ENCODE data around the gene DUSP5. TPM values are rescaled to one million over a fixed set of nuclear protein-coding genes. Genes with fewer than 3 reads are reported as not detected.

Gene DUSP5
- polyA plus RNA-seq, 3 donors: 10.8 to 13.9 (median 11.7) TPM

- DNase-seq (ENCODE audit: extremely low read depth in 1 of 11, low read depth in 9 of 11, low spot score in 4 of 11): no peak
These were observed 26.1 kb upstream of the DUSP5 start for GRCh38 chr10:110471566-110472139.

GRCh38 chr10:110474017-110474416 is 23.7 kb upstream of the DUSP5 start:
- DNase-seq (ENCODE audit: extremely low read depth in 1 of 11, low read depth in 9 of 11, low spot score in 4 of 11): no peak

GRCh38 chr10:110474826-110475225 is 22.9 kb upstream of the DUSP5 start:
- DNase-seq (ENCODE audit: extremely low read depth in 1 of 11, low read depth in 9 of 11, low spot score in 4 of 11): no peak

GRCh38 chr10:110475722-110476515 is 21.8 kb upstream of the DUSP5 start:
- DNase-seq (ENCODE audit: extremely low read depth in 1 of 11, low read depth in 9 of 11, low spot score in 4 of 11): no peak

GRCh38 chr10:110479710-110480109 is 18.0 kb upstream of the DUSP5 start:
- no peak for DNase-seq (ENCODE audit: extremely low read depth in 1 of 11, low read depth in 9 of 11, low spot score in 4 of 11)

- DNase-seq (ENCODE audit: extremely low read depth in 1 of 11, low read depth in 9 of 11, low spot score in 4 of 11): no peak
These were observed 17.3 kb upstream of the DUSP5 start for GRCh38 chr10:110480387-110480786.

GRCh38 chr10:110481919-110482318 is 15.8 kb upstream of the DUSP5 start:
- no peak for DNase-seq (ENCODE audit: extremely low read depth in 1 of 11, low read depth in 9 of 11, low spot score in 4 of 11)

- DNase-seq (ENCODE audit: extremely low read depth in 1 of 11, low read depth in 9 of 11, low spot score in 4 of 11): no peak
These were observed 14.1 kb upstream of the DUSP5 start for GRCh38 chr10:110483633-110484032.

- DNase-seq (ENCODE audit: extremely low read depth in 1 of 11, low read depth in 9 of 11, low spot score in 4 of 11): no peak
These were observed 12.2 kb upstream of the DUSP5 start for GRCh38 chr10:110485541-110485940.

- DNase-seq (ENCODE audit: extremely low read depth in 1 of 11, low read depth in 9 of 11, low spot score in 4 of 11): no peak
These were observed 10.9 kb upstream of the DUSP5 start for GRCh38 chr10:110486680-110487410.

GRCh38 chr10:110487411-110488331 is 10.0 kb upstream of the DUSP5 start:
- no peak for DNase-seq (ENCODE audit: extremely low read depth in 1 of 11, low read depth in 9 of 11, low spot score in 4 of 11)

- DNase-seq (ENCODE audit: extremely low read depth in 1 of 11, low read depth in 9 of 11, low spot score in 4 of 11): no peak
These were observed 9.4 kb upstream of the DUSP5 start for GRCh38 chr10:110488332-110488681.

- DNase-seq (ENCODE audit: extremely low read depth in 1 of 11, low read depth in 9 of 11, low spot score in 4 of 11): no peak
These were observed 8.8 kb upstream of the DUSP5 start for GRCh38 chr10:110488940-110489339.

GRCh38 chr10:110490640-110491039 is 7.1 kb upstream of the DUSP5 start:
- no peak for DNase-seq (ENCODE audit: extremely low read depth in 1 of 11, low read depth in 9 of 11, low spot score in 4 of 11)

GRCh38 chr10:110491346-110491745 is 6.4 kb upstream of the DUSP5 start:
- no peak for DNase-seq (ENCODE audit: extremely low read depth in 1 of 11, low read depth in 9 of 11, low spot score in 4 of 11)

- no peak for DNase-seq (ENCODE audit: extremely low read depth in 1 of 11, low read depth in 9 of 11, low spot score in 4 of 11)
These were observed 5.5 kb upstream of the DUSP5 start for GRCh38 chr10:110492069-110492822.

- no peak for DNase-seq (ENCODE audit: extremely low read depth in 1 of 11, low read depth in 9 of 11, low spot score in 4 of 11)
These were observed 3.8 kb upstream of the DUSP5 start for GRCh38 chr10:110493832-110494426.

GRCh38 chr10:110494532-110494931 is 3.2 kb upstream of the DUSP5 start:
- no peak for DNase-seq (ENCODE audit: extremely low read depth in 1 of 11, low read depth in 9 of 11, low spot score in 4 of 11)
